ENCODE results near the gene PCDHB16.
"Not testable (repeated sequence)": the region's sequence is repeated elsewhere in the genome, so short reads cannot be mapped to it uniquely, and the experiment has no call there.

- not testable (repeated sequence) for TF ChIP-seq CTCF, POLR2A (IDR thresholded peaks at IDR 0.05)
Measured at GRCh38 chr5:141210849-141211248, 28.7 kb downstream of the PCDHB16 start.
